ENCODE measurements around the gene LRP2.

LRP2 gene

GRCh38 chr2:169200756-169201155, 161.6 kb downstream of the LRP2 start:
- no peaks in the 10 kb centered on the region for H3F3A ChIP-seq (ENCODE audit: insufficient read depth, low read length)
- no peaks in the 10 kb centered on the region for H3K27me3 ChIP-seq (replicated peaks; ENCODE audit: insufficient read depth, low read length)
- no peak overlapping the region for H2AFZ ChIP-seq (ENCODE audit: low read length)

DNA sequence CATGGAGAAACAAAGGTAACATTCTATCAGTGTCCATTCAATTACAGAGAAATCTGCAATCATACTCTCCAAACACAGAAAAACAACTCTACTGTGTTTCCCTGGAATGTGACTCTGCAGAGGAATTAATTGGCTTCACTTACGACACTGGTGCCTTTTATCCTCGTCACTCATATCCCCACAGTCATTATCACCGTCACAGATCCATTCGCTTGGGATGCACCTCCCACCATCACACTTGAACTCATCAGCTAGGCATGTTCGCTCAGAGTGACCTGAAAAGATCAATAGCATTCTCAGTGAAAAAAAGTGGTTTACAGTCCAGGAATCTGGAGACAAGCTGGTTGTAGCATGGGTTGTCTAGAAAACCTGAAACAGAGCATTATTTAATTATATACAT, 168.7 kb downstream of the LRP2 start:
- Histone ChIP-seq H3K9me2 (replicated peaks; ENCODE audit: insufficient read depth, low read length) (no peaks in the 10 kb centered on the region), H3F3A (ENCODE audit: insufficient read depth, low read length) (no peaks in the 10 kb centered on the region), H3K36me3 (replicated peaks; ENCODE audit: insufficient read depth, low read length) (no peaks in the 10 kb centered on the region), H3K4me1 (ENCODE audit: low read length) (no peaks in the 10 kb centered on the region), H4K20me1 (ENCODE audit: insufficient read depth, low read length) (no peaks in the 10 kb centered on the region), H3K9me3 (replicated peaks; ENCODE audit: insufficient read depth, low read length) (no peaks in the 10 kb centered on the region), H3K4me2 (ENCODE audit: low read depth, low read length) (no peak overlapping the region), H3K27ac (ENCODE audit: low read length) (no peak overlapping the region), H3K4me3 (ENCODE audit: low read length) (no peak overlapping the region), H3K27me3 (replicated peaks; ENCODE audit: insufficient read depth, low read length) (no peaks in the 10 kb centered on the region), H3K79me2 (ENCODE audit: low read length) (no peaks in the 10 kb centered on the region), H3K9ac (ENCODE audit: low read length) (no peak overlapping the region), H2AFZ (ENCODE audit: low read length) (no peak overlapping the region)
- TF ChIP-seq EZH2 (optimal IDR thresholded peaks at IDR 0.05; ENCODE audit: low read depth, low read length), result no peak
- no peak for TF ChIP-seq CTCF (IDR thresholded peaks at IDR 0.05; ENCODE audit: low read length)
- TF ChIP-seq EZH2phosphoT487 (IDR thresholded peaks at IDR 0.05; ENCODE audit: low read length), result no peak
- no peak for DNase-seq

More at GRCh38 chr2:169200756-169201155, 161.6 kb downstream of the LRP2 start:
- H3K4me2 ChIP-seq (ENCODE audit: low read depth, low read length), result no peak overlapping the region
- DNase-seq, result no peak
- H3K27ac ChIP-seq (ENCODE audit: low read length), result no peak overlapping the region
- TF ChIP-seq CTCF (IDR thresholded peaks at IDR 0.05; ENCODE audit: low read length) (no peak), EZH2 (optimal IDR thresholded peaks at IDR 0.05; ENCODE audit: low read depth, low read length) (no peak), EZH2phosphoT487 (IDR thresholded peaks at IDR 0.05; ENCODE audit: low read length) (no peak)
- H3K9me2 ChIP-seq (replicated peaks; ENCODE audit: insufficient read depth, low read length), result no peaks in the 10 kb centered on the region
- H3K36me3 ChIP-seq (replicated peaks; ENCODE audit: insufficient read depth, low read length), result no peaks in the 10 kb centered on the region
- H3K4me1 ChIP-seq (ENCODE audit: low read length), result no peaks in the 10 kb centered on the region
- H3K9me3 ChIP-seq (replicated peaks; ENCODE audit: insufficient read depth, low read length), result no peaks in the 10 kb centered on the region
- H3K79me2 ChIP-seq (ENCODE audit: low read length), result no peaks in the 10 kb centered on the region
- no peaks in the 10 kb centered on the region for H4K20me1 ChIP-seq (ENCODE audit: insufficient read depth, low read length)
- no peak overlapping the region for H3K9ac ChIP-seq (ENCODE audit: low read length)
- no peak overlapping the region for H3K4me3 ChIP-seq (ENCODE audit: low read length)

DNA sequence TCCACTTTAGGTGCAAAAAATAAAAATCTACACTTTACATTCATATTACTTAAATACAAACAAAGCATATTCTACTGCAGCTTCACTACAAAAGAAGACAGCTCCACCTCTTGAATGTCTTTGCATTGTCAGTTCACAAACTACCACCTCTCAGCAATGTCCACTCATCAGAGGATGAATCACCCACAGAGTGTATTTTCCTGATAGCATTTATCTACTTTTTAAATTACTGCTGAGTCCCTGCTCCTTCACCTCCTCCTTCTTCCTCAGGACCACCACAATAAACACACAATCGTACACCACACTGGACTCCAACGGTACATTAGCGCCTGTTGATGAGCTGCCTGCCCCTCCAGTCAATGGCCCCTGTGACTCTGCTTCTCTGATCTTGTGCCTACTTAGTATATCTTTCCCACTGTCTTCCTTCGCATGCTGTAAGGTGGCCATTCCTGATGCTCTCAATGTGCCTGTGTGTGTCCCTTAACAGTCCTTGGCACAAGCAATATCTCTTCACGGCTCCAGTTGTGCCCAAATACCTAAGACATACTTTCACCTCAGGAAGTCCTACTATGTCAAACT, 172.0 kb downstream of the LRP2 start:
- no peaks in the 10 kb centered on the region for H3K36me3 ChIP-seq (replicated peaks; ENCODE audit: insufficient read depth, low read length)
- no peak overlapping the region for H3K27ac ChIP-seq (ENCODE audit: low read length)
- no peak overlapping the region for H3K9ac ChIP-seq (ENCODE audit: low read length)
- H3K4me2 ChIP-seq (ENCODE audit: low read depth, low read length), result no peak overlapping the region
- no peak for DNase-seq
- H3K9me2 ChIP-seq (replicated peaks; ENCODE audit: insufficient read depth, low read length), result no peaks in the 10 kb centered on the region
- TF ChIP-seq EZH2 (optimal IDR thresholded peaks at IDR 0.05; ENCODE audit: low read depth, low read length) (no peak), EZH2phosphoT487 (IDR thresholded peaks at IDR 0.05; ENCODE audit: low read length) (no peak), CTCF (IDR thresholded peaks at IDR 0.05; ENCODE audit: low read length) (no peak)
- H3K27me3 ChIP-seq (replicated peaks; ENCODE audit: insufficient read depth, low read length), result no peaks in the 10 kb centered on the region
- H3K79me2 ChIP-seq (ENCODE audit: low read length), result no peaks in the 10 kb centered on the region
- H3K9me3 ChIP-seq (replicated peaks; ENCODE audit: insufficient read depth, low read length), result no peaks in the 10 kb centered on the region
- no peaks in the 10 kb centered on the region for H3K4me1 ChIP-seq (ENCODE audit: low read length)
- H2AFZ ChIP-seq (ENCODE audit: low read length), result no peak overlapping the region
- H4K20me1 ChIP-seq (ENCODE audit: insufficient read depth, low read length), result no peaks in the 10 kb centered on the region
- no peak overlapping the region for H3K4me3 ChIP-seq (ENCODE audit: low read length)
- H3F3A ChIP-seq (ENCODE audit: insufficient read depth, low read length), result no peaks in the 10 kb centered on the region

Data from MM.1S (cell line).